Measurements from ENCODE around the gene CAPRIN1.

CAPRIN1 gene, protein sequence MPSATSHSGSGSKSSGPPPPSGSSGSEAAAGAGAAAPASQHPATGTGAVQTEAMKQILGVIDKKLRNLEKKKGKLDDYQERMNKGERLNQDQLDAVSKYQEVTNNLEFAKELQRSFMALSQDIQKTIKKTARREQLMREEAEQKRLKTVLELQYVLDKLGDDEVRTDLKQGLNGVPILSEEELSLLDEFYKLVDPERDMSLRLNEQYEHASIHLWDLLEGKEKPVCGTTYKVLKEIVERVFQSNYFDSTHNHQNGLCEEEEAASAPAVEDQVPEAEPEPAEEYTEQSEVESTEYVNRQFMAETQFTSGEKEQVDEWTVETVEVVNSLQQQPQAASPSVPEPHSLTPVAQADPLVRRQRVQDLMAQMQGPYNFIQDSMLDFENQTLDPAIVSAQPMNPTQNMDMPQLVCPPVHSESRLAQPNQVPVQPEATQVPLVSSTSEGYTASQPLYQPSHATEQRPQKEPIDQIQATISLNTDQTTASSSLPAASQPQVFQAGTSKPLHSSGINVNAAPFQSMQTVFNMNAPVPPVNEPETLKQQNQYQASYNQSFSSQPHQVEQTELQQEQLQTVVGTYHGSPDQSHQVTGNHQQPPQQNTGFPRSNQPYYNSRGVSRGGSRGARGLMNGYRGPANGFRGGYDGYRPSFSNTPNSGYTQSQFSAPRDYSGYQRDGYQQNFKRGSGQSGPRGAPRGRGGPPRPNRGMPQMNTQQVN

DNA sequence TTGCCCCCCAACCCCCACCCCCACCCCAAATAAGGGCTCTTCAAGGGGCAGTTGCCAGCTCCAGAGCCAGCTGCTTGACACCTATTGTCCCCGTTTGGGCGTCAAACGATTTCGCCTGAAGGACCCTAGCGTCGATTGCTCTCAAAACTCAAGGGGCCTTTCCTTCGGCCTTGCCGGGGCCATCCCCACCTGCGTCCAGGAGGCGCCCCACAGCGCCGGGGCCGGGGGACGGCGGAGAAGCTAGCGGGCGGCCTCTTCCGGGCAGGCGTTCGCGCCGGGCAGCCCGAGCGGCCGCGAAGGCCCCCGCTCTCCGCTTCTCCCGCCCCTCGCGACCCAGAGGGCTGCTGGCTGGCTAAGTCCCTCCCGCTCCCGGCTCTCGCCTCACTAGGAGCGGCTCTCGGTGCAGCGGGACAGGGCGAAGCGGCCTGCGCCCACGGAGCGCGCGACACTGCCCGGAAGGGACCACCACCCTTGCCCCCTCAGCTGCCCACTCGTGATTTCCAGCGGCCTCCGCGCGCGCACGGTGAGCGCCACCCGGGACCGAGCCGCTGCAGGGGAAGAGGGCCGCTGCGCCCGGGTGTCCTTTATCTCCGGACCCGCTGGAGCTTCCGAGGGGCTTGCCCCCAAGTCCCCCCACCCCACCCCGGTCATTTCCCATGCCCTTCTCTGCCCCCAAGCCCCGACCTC, at the start of gene CAPRIN1:
TSS of gene CAPRIN1 (plus strand) at position 383 of the 687 bp plus-strand sequence. CDS start 690 bp downstream, outside the sequence.
- TF ChIP-seq GATA3 (IDR thresholded peaks at IDR 0.05; ENCODE audit: low read depth, low read length), result no peak
- TF ChIP-seq GATA2 (IDR thresholded peaks at IDR 0.05; ENCODE audit: low read depth, low read length), result no peak; the same call in 1 of the 2 replicates

DNA sequence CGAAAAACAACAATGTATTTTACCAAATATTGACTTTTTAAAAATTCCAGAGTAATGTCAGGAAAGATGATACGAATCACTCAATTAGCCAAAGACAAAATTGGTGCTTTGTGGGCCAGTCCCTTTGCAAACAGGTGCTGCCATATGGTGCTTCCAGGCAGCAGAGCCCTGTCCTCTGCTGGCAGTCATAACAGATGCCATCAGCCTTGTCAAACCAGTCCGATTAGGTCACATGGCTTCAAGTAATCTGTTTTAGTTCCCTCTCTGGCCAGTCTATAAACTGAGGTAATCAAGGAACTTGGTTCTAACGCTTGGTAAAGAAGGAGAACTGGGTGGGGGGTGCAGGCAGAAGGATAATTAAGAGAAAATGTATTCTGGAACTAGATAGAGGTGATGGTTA, 49.1 kb upstream of the CAPRIN1 start:
- TF ChIP-seq GATA2 (IDR thresholded peaks at IDR 0.05; ENCODE audit: low read depth, low read length) (no peak), GATA3 (IDR thresholded peaks at IDR 0.05; ENCODE audit: low read depth, low read length) (no peak)

DNA sequence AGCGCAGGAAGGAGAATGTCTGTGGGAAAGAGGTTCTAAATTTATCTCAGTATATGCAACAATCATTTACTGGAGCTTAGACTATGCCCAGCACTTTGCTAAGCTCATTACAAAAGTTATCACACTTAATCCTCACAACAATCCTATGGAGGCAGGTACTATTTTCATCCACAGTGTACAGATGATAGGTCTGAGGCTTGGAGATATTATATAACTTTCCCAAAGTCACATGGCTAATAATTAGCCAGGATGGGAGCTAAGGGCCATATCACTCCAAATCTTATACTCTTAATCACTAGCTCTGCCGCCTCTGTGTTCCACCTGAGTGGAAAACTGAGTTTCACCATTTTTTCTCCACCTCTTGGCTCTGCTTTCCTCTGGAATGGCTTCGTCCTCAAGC, 47.3 kb upstream of the CAPRIN1 start:
- TF ChIP-seq GATA3 (IDR thresholded peaks at IDR 0.05; ENCODE audit: low read depth, low read length) (no peak), GATA2 (IDR thresholded peaks at IDR 0.05; ENCODE audit: low read depth, low read length) (no peak)

DNA sequence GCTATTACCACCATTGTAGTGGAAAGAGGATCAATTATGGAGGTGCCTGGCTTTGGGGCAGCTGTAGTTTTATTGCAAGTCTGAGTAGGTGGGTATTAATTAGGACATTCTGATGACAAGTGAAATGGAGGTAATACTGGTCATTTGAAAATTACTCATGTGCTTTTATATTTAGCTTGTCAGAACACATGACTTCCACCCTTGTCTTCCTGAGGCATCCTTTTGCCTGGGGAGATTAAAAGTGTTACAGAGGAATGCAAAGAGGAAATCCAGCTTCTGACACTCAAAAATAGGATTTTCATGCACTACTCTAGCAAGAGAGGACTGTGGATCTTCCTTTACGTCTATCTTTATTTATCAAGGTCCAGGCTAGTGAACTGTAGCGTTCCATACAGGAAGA, 44.7 kb upstream of the CAPRIN1 start:
- TF ChIP-seq GATA3 (IDR thresholded peaks at IDR 0.05; ENCODE audit: low read depth, low read length), result no peak
- TF ChIP-seq GATA2 (IDR thresholded peaks at IDR 0.05; ENCODE audit: low read depth, low read length), result no peak

DNA sequence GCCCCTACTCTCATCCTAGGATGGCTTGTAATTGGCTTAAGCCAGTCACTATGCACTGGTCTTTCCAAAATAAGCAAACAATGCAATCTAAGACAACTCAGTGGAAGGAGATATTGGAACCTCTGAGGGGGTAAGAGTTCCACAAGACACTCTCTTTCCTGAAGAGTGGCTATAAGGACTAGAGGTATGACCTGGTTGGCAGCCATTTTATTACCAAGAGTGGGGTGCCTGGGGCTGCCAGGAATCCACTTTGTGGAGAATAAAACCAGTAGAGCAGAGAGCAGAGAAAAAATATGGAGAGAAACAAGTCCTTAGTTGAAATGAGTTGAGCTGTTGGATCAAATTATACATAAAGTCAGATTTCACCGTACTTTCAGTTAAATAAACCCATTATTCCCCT, 38.8 kb upstream of the CAPRIN1 start:
- TF ChIP-seq GATA2 (IDR thresholded peaks at IDR 0.05; ENCODE audit: low read depth, low read length) (no peak), GATA3 (IDR thresholded peaks at IDR 0.05; ENCODE audit: low read depth, low read length) (no peak)

DNA sequence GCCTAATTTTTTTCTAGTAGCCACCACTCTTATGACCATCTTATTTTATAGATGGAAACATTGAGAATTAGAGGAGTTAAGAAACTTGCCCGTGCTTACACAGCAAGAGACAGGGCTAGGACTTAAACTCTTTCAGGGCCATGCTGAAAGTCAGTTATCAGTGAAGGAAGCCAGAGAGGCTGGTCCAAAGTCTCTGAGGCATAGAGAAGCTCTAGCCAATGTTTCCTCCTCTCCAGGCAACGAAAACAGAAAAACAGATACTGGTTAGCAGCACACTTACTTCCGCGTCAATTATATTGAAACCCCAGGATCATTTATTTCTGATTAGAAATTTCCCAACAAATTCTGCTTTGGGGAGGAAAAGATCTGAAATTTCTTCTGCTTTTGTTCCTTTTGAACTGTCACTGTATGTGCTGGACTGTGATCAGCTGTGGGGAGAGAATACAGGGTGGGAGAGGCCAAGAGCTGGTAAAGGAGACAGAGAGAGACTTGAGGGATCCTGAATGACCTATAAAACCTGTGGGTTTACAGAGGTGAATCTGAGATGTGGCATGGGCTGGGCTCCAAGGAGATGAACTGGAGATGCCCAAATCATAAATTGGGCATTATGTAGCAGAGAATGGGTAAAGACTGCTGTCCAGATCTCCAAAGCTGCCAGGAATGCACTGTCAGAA, 37.5 kb upstream of the CAPRIN1 start:
- TF ChIP-seq GATA3 (IDR thresholded peaks at IDR 0.05; ENCODE audit: low read depth, low read length) (no peak), GATA2 (IDR thresholded peaks at IDR 0.05; ENCODE audit: low read depth, low read length) (no peak)

DNA sequence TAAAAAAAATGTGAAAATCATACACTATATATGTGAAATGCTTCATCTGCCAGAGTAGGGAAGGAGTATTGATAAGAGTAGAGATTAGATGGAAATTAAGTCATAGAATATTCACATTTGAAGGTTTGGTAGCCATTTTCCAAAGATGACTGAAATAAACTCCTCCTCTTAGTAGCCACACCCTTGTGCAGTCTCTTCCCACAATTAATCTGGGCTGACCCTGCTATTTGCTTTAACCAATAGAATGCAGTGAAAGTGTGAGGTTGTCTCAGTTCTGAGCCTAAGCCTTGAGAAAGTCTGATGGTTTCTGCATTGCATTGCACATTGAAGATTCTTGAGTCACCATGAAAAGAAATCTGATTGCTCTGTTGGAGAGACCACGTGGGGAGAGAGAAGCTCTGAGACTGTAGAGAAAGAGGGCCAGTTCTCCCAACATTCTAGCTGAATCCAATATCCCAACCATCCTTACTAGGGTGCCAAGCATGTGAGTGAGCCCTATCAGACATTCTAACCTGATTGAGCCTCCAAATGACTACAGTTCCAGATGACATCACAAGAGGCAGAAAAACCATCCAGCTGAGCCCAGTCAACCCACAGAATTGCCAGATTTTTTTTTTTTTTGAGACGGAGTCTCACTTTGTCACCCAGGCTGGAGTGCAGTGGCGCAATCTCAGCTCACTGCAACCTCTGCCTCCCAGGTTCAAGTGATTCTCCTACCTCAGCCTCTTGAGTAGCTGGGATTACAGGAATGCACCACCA, 29.4 kb upstream of the CAPRIN1 start:
- TF ChIP-seq GATA2 (IDR thresholded peaks at IDR 0.05; ENCODE audit: low read depth, low read length) (no peak), GATA3 (IDR thresholded peaks at IDR 0.05; ENCODE audit: low read depth, low read length) (no peak)

DNA sequence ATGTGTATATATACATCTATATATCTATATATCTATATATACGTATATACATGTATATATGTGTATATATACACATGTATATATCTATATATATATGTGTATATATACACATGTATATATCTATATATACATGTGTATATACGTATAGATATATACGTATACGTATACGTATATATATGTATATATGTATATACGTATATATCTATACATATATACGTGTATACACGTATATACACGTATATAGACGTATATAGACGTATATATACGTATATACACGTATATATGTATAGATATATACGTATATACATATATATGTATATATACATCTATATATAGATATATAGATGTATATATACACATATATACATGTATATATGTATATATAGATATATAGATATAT, 25.1 kb upstream of the CAPRIN1 start:
- TF ChIP-seq GATA2 (IDR thresholded peaks at IDR 0.05; ENCODE audit: low read depth, low read length) (no peak), GATA3 (IDR thresholded peaks at IDR 0.05; ENCODE audit: low read depth, low read length) (no peak)

DNA sequence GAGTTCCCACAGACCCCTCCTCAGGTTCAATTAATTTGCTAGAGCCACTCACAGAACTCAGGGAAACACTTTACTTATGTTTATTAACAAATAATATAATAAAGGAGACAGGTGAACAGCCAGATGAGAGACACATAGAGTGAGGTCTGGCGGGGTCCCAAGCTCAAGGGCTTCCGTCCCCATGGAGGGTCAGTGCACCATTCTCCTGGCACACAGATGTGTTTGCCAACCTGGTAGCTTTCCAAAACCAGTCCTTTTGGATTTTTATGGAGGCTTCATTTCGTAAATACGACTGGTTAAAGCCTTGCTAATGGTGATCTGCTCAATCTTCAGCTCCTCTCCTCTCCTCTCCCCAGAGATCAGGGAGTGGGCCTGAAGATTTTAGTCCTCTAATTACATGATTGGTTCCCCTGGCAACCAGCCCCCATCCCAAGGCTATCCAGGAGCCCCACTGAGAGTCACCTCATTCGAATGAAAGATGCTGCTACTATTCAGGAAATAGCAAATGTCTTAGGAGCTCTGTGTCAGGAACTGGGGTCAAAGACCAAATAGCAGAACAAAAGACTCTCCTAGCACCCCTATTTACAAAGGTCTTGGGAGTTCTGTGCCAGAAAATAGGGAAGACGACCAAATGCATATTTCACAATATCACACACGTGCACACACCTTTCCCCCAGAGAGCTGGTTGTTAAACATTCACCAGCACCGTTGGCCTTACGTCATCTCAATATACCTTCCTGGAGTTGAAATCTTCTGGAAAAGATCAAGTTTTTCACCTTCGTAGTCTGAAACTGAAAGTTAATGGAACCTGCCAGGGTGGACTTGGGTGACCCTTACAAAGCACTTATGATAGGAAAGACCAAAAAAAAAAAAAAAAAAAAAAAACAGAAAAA, 23.8 kb upstream of the CAPRIN1 start:
- TF ChIP-seq GATA3 (IDR thresholded peaks at IDR 0.05; ENCODE audit: low read depth, low read length), result no peak
- TF ChIP-seq GATA2 (IDR thresholded peaks at IDR 0.05; ENCODE audit: low read depth, low read length), result no peak

DNA sequence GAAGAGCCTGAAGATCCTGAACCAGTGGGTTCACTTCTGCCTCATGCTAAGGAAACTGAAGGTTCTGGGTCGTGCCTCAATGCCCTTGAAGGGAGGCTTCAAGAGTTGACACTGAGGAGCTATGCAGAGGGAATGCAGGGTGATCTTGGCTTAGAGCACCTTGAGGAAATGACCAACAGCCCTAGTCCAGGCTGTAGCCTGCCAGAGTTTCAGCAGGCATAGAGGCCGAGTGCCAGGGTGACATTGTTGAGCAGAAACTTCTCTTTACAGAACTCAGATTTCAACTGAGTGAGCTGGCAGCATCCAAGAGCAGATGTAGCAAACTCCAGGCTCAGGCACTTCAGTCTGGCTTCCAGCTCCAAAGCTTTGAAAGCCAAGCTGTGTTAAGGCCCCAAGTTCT, 23.1 kb upstream of the CAPRIN1 start:
- TF ChIP-seq GATA3 (IDR thresholded peaks at IDR 0.05; ENCODE audit: low read depth, low read length), result no peak
- TF ChIP-seq GATA2 (IDR thresholded peaks at IDR 0.05; ENCODE audit: low read depth, low read length), result no peak

DNA sequence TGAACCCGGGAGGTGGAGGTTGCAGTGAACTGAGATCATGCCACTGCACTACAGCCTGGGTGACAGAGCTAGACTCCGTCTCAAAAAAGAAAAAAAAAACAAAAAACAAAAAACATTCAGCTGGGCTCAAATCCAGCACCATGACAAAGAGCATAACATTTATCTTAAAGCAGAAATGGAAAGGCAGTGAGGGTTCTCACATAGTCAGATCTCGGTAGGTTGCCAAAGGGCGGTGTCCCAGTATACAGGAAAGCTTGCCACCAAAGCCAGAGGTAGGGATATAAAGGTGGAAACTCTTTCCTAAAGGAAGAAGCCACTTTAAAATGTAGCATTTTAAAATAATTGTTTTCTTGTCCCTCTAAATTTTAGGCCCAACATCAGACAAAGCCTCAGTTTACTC, 22.4 kb upstream of the CAPRIN1 start:
- TF ChIP-seq GATA2 (IDR thresholded peaks at IDR 0.05; ENCODE audit: low read depth, low read length), result no peak
- no peak for TF ChIP-seq GATA3 (IDR thresholded peaks at IDR 0.05; ENCODE audit: low read depth, low read length)

DNA sequence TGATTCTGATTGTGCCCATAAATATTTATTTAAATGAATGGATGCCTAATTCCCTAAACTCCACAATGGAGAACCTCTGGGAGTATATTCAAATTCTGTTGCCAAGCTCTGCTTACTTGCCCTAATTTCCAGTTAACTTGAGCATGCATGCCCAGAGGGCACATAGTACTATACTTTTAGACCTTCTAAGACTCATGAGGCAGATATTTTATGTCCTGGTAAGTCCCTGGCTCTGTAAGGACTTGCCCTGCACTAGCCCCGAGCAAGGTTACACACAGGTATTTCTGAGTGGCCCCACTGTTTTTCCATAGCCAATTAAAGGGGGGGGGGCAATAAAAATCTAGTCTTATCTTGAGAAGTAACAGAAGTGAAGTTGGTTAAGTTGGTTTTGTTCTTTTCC, 21.1 kb upstream of the CAPRIN1 start:
- TF ChIP-seq GATA2 (IDR thresholded peaks at IDR 0.05; ENCODE audit: low read depth, low read length) (no peak), GATA3 (IDR thresholded peaks at IDR 0.05; ENCODE audit: low read depth, low read length) (no peak)
